PC-3 (cell line): ENCODE results near the gene TWNK. TPM values are rescaled to one million over a fixed set of nuclear protein-coding genes. Genes with fewer than 3 reads are reported as not detected.

Experiments
- ATAC-seq: fragments of 200-7000 bp; cut with Tn5 transposase; 2 replicates; pipeline ENCODE4 v1.9.1; 2020; ENCODE audit warnings: mild to moderate bottlenecking, moderate library complexity
- BruUV-seq: library from RNA; stranded (reverse); fragments of 400-500 nt; replicated peaks from 2 replicates; lab custom pipeline; 2021; lab: Mats Ljungman, UMichigan
- CTCF ChIA-PET: fragments of 300-600 bp; sonication (Branson Sonifier 250); formaldehyde crosslinking; loops from one replicate; lab custom pipeline; 2022; ENCODE audit warnings: antibody characterized with exemption; lab: Charles Lee
- POLR2A ChIA-PET: fragments of 300-600 bp; sonication (Branson Sonifier 250); formaldehyde crosslinking; loops from one replicate; lab custom pipeline; 2022; ENCODE audit warnings: antibody characterized with exemption; ENCODE audit not compliant: unreplicated experiment; lab: Charles Lee
- DNase-seq: peaks from one replicate; pipeline ENCODE4 v3.0.0-alpha.2; 2015
- H2AFZ ChIP-seq: fragments of 300-600 bp; sonication (generic); 2 replicates; pipeline ENCODE4 v1.6.0; 2016; ENCODE audit warnings: antibody characterized with exemption, low read length
- H3F3A ChIP-seq: fragments of 300-600 bp; sonication (generic); one replicate; pipeline ENCODE4 v1.6.0; 2017; ENCODE audit warnings: antibody characterized with exemption, low read length, control low read depth, mild to moderate bottlenecking; ENCODE audit not compliant: unreplicated experiment
- H3K27ac ChIP-seq: fragments of 300-600 bp; sonication (generic); 2 replicates; pipeline ENCODE4 v1.5.1; 2016; ENCODE audit warnings: mild to moderate bottlenecking, low read length
- H3K27me3 ChIP-seq: fragments of 300-600 bp; sonication (generic); 2 replicates; pipeline ENCODE4 v1.6.1; 2016; ENCODE audit warnings: low read length, mixed read lengths
- H3K36me3 ChIP-seq: fragments of 300-600 bp; sonication (generic); 2 replicates; pipeline ENCODE4 v1.6.1; 2016; ENCODE audit warnings: low read depth, mixed run types, low read length, mixed read lengths
- H3K4me1 ChIP-seq: fragments of 300-600 bp; sonication (generic); 2 replicates; pipeline ENCODE4 v1.5.1; 2016; ENCODE audit warnings: low read length; ENCODE audit not compliant: insufficient read depth
- H3K4me2 ChIP-seq: fragments of 300-600 bp; sonication (generic); 2 replicates; pipeline ENCODE4 v1.6.0; 2016; ENCODE audit warnings: low read length
- H3K4me3 ChIP-seq: fragments of 300-600 bp; sonication (generic); 2 replicates; pipeline ENCODE4 v1.5.1; 2016; ENCODE audit warnings: mild to moderate bottlenecking, low read length, mixed read lengths
- H3K79me2 ChIP-seq: fragments of 300-600 bp; sonication (generic); 2 replicates; pipeline ENCODE4 v1.6.1; 2017; ENCODE audit warnings: low read length, mixed read lengths
- H3K9ac ChIP-seq: fragments of 300-600 bp; sonication (generic); 2 replicates; pipeline ENCODE4 v1.6.0; 2016; ENCODE audit warnings: mild to moderate bottlenecking, low read length
- H3K9me2 ChIP-seq: fragments of 300-600 bp; sonication (generic); replicated peaks from 2 replicates; pipeline ENCODE4 v1.6.1; 2016; ENCODE audit warnings: mixed run types, low read length, mixed read lengths
- H3K9me3 ChIP-seq: fragments of 300-600 bp; sonication (generic); 2 replicates; pipeline ENCODE4 v1.6.1; 2016; ENCODE audit warnings: low read length, mixed read lengths
- H4K20me1 ChIP-seq: fragments of 300-600 bp; sonication (generic); 2 replicates; pipeline ENCODE4 v1.6.1; 2016; ENCODE audit warnings: low read length, mixed read lengths
- CTCF ChIP-seq: fragments of 300-600 bp; sonication (generic); conservative IDR thresholded peaks from 2 replicates; pipeline ENCODE4 v1.5.1; 2017; ENCODE audit warnings: antibody characterized with exemption, low read depth, mild to moderate bottlenecking, low read length
- EZH2 ChIP-seq: fragments of 300-600 bp; sonication (generic); IDR thresholded peaks from one replicate; pipeline ENCODE4 v1.6.1; 2017; ENCODE audit warnings: antibody characterized with exemption, mild to moderate bottlenecking, low read length; ENCODE audit not compliant: unreplicated experiment
- EZH2phosphoT487 ChIP-seq: fragments of 300-600 bp; sonication (generic); IDR thresholded peaks from 2 replicates; pipeline ENCODE4 v1.6.1; 2018; ENCODE audit warnings: mild to moderate bottlenecking, antibody characterized with exemption, low read length, borderline replicate concordance
- intact Hi-C: fragments of 100-400 bp; cut with micrococcal nuclease; formaldehyde crosslinking; loops from 2 replicates; pipeline ENCODE4 v1.9.0; 2023
- total RNA-seq: library from RNA; depleted of rRNA; stranded (reverse); fragments of >200 nt; gene quantifications from 2 replicates; pipeline ENCODE4 v1.2.3, GENCODE V29; 2014

The TWNK gene
- total RNA-seq, 1 experiment from 2014 or later = 7.5 TPM

- intact Hi-C loops = no loop called here
- H3K9me2 ChIP-seq = no peaks in the 10 kb centered on the region
- no peak overlapping the region for H2AFZ ChIP-seq
- CTCF ChIA-PET = no interaction called here
- POLR2A ChIA-PET = interaction anchor here (0.8 kb wide), 1 partner anchor 24 kb away, joined by 3 read pairs; no protein-coding TSS in a partner anchor
- peaks cover 8% of the 10 kb centered on the region for H3K4me1 ChIP-seq
- DNase-seq (no peak), ATAC-seq (no peak)
- H3K79me2 ChIP-seq = peaks cover 8% of the 10 kb centered on the region
- no peaks in the 10 kb centered on the region for H4K20me1 ChIP-seq
- no peaks in the 10 kb centered on the region for H3K9me3 ChIP-seq
- no TSS peak for BruUV-seq
- no peak overlapping the region for H3K4me3 ChIP-seq
- TF ChIP-seq EZH2phosphoT487 (no peak), EZH2 (no peak), CTCF (no peak)
- H3K36me3 ChIP-seq = no peaks in the 10 kb centered on the region
- no peak overlapping the region for H3K9ac ChIP-seq
- H3K27me3 ChIP-seq = no peaks in the 10 kb centered on the region
- H3F3A ChIP-seq = no peaks in the 10 kb centered on the region
- no peak overlapping the region for H3K4me2 ChIP-seq
- no peak overlapping the region for H3K27ac ChIP-seq
These were observed 41.3 kb downstream of the TWNK start for GRCh38 chr10:101028446-101029337.

GRCh38 chr10:101029520-101030295 lies 42.4 kb downstream of the TWNK start:
- no peaks in the 10 kb centered on the region; the same call in 1 of the 2 replicates for H3K36me3 ChIP-seq
- no peaks in the 10 kb centered on the region for H3K9me3 ChIP-seq
- ATAC-seq (no peak), DNase-seq (no peak)
- no peaks in the 10 kb centered on the region for H3F3A ChIP-seq
- BruUV-seq = no TSS peak
- intact Hi-C loops = no loop called here
- TF ChIP-seq EZH2 (no peak), EZH2phosphoT487 (no peak), CTCF (no peak)
- no peaks in the 10 kb centered on the region for H3K27me3 ChIP-seq
- CTCF ChIA-PET = no interaction called here
- H3K4me1 ChIP-seq = peaks cover 8% of the 10 kb centered on the region
- H3K4me2 ChIP-seq = 0 out of 2 replicates have a peak overlapping the region, but pooled peaks have one; percentile 96
- H3K9me2 ChIP-seq = no peaks in the 10 kb centered on the region
- H3K27ac ChIP-seq = no peak overlapping the region
- POLR2A ChIA-PET = interaction anchor here (0.8 kb wide), 1 partner anchor 23 kb away, joined by 3 read pairs; no protein-coding TSS in a partner anchor
- no peaks in the 10 kb centered on the region for H4K20me1 ChIP-seq
- no peak overlapping the region for H3K9ac ChIP-seq
- peaks cover 16% of the 10 kb centered on the region for H3K79me2 ChIP-seq
- H3K4me3 ChIP-seq = no peak overlapping the region
- no peak overlapping the region for H2AFZ ChIP-seq
